Stomach (tissue), 4 donors: ENCODE measurements around the gene L3MBTL4.

Experiments
- EP300 ChIP-seq: sonication (generic); formaldehyde crosslinking; IDR thresholded peaks from one replicate; pipeline ENCODE4 v1.6.1; 2017; ENCODE audit warnings: antibody characterized with exemption
- POLR2A ChIP-seq, 4 donors: fragments of 450-650 bp; IDR thresholded peaks; one replicate each; pipeline ENCODE4 v1.6.1; 2016; ENCODE audit warnings: antibody characterized with exemption in 4 of 4, control low read depth in 2 of 4, mild to moderate bottlenecking in 1 of 4, moderate library complexity in 1 of 4
- TF ChIP-seq, protein P1 (sequence below), 7 experiments: fragments of 450-650 bp in 4 of 7; fragments of 200-600 bp in 3 of 7; sonication (generic) in 3 of 7; IDR thresholded peaks; one replicate each; pipeline ENCODE4 v1.5.1; 2016 to 2019; ENCODE audit warnings: antibody characterized with exemption in 7 of 7, control low read depth in 2 of 7, mild to moderate bottlenecking in 1 of 7

DNA sequence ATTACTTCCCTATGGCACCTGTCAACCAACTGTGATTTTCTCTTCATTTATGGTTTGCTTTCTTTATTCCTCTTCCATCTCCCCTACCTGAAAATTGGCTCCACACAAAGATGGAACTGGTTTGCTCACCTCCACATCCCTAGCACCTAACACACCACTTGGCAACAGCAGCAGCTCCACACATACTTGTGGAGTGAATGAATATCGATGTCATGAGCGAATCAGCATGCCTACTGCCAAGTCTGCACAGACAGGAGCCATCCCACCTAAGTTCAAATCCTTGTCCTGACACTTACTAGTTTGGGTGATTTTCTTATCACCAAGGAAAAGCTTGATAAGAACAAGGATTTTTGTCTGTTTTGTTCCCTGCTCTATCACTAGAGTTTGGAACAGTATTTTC, 328.0 kb downstream of the L3MBTL4 start:
- TF ChIP-seq, protein P1, sequence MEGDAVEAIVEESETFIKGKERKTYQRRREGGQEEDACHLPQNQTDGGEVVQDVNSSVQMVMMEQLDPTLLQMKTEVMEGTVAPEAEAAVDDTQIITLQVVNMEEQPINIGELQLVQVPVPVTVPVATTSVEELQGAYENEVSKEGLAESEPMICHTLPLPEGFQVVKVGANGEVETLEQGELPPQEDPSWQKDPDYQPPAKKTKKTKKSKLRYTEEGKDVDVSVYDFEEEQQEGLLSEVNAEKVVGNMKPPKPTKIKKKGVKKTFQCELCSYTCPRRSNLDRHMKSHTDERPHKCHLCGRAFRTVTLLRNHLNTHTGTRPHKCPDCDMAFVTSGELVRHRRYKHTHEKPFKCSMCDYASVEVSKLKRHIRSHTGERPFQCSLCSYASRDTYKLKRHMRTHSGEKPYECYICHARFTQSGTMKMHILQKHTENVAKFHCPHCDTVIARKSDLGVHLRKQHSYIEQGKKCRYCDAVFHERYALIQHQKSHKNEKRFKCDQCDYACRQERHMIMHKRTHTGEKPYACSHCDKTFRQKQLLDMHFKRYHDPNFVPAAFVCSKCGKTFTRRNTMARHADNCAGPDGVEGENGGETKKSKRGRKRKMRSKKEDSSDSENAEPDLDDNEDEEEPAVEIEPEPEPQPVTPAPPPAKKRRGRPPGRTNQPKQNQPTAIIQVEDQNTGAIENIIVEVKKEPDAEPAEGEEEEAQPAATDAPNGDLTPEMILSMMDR (IDR thresholded peaks at IDR 0.05): no peak
- TF ChIP-seq POLR2A (IDR thresholded peaks at IDR 0.05): no peak
- no peak for TF ChIP-seq EP300
